ENCODE measurements around the gene ZNF800. TPM values are rescaled to one million over a fixed set of nuclear protein-coding genes. Genes with fewer than 3 reads are reported as not detected.

Gene ZNF800
- total and polyA plus RNA-seq, 4 donors, result 7.7 to 34.8 (median 20.6) TPM

DNA sequence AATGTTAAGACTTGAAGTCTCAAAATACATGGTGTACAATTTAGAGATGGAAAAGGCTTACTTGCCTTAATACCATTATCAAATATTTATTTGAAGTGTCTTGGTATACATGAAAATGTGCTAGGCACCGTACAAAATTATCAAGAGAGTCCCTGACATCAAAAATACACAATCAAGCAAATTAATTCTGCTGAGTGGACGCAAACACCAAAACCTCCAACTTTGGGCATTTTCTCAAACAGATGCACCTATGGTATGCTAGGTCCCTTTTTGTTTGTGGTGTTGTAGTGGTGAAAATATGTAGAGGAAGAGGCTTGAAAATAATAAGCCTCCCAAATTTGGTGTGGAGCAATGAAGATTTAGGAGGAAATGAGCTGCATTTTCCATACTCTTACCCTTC, 24.8 kb downstream of the ZNF800 start:
- WGBS, 2 donors, result 96 to 98% methylated on average over 2 of the region's 2 CpGs
- no peak for TF ChIP-seq CTCF (IDR thresholded peaks at IDR 0.05; ENCODE audit: control extremely low read depth, extremely low read depth)
- Histone ChIP-seq H3K9ac (ENCODE audit: insufficient read depth in 1 of 2, low read length in 2 of 2) (no peak overlapping the region), H3K27me3 (ENCODE audit: control insufficient read depth in 3 of 3, insufficient read depth in 3 of 3, low read length in 2 of 3) (no peaks in the 10 kb centered on the region), H3K27ac (ENCODE audit: low read depth in 1 of 2, low read length in 1 of 2) (no peak overlapping the region), H3K9me3 (ENCODE audit: control insufficient read depth in 4 of 4, insufficient read depth in 3 of 4, low read length in 3 of 4) (no peaks in the 10 kb centered on the region), H3K4me3 (no peak overlapping the region), H3K36me3 (ENCODE audit: control insufficient read depth in 4 of 4, insufficient read depth in 4 of 4, low read length in 4 of 4) (peaks cover 1 to 12% (median 4%) of the 10 kb centered on the region in 4 donors), H3K4me1 (ENCODE audit: control insufficient read depth in 5 of 5, insufficient read depth in 5 of 5, low read length in 5 of 5) (peaks cover 0 to 5% (median 0%) of the 10 kb centered on the region in 5 donors)
- ATAC-seq (ENCODE audit: insufficient read depth, low FRiP score) (no peak), DNase-seq (no peak)

- no peak overlapping the region for H3K27ac ChIP-seq (ENCODE audit: low read depth in 1 of 2, low read length in 1 of 2)
- peaks cover 0 to 5% (median 0%) of the 10 kb centered on the region in 5 donors for H3K4me1 ChIP-seq (ENCODE audit: control insufficient read depth in 5 of 5, insufficient read depth in 5 of 5, low read length in 5 of 5)
- H3K9ac ChIP-seq (ENCODE audit: insufficient read depth in 1 of 2, low read length in 2 of 2), result no peak overlapping the region
- ATAC-seq (ENCODE audit: insufficient read depth, low FRiP score) (no peak), DNase-seq (no peak)
- H3K4me3 ChIP-seq, result no peak overlapping the region
- 95 to 98% methylated on average over 2 of the region's 2 CpGs for WGBS, 2 donors
- no peaks in the 10 kb centered on the region for H3K27me3 ChIP-seq (ENCODE audit: control insufficient read depth in 3 of 3, insufficient read depth in 3 of 3, low read length in 2 of 3)
- TF ChIP-seq CTCF (IDR thresholded peaks at IDR 0.05; ENCODE audit: control extremely low read depth, extremely low read depth), result no peak
- H3K36me3 ChIP-seq (ENCODE audit: control insufficient read depth in 4 of 4, insufficient read depth in 4 of 4, low read length in 4 of 4), result peaks cover 1 to 12% (median 5%) of the 10 kb centered on the region in 4 donors
- H3K9me3 ChIP-seq (ENCODE audit: control insufficient read depth in 4 of 4, insufficient read depth in 3 of 4, low read length in 3 of 4), result no peaks in the 10 kb centered on the region
These were observed 25.8 kb downstream of the ZNF800 start for GRCh38 chr7:127366680-127367079.

GRCh38 chr7:127365957-127366315, 26.6 kb downstream of the ZNF800 start:
- Histone ChIP-seq H3K27me3 (ENCODE audit: control insufficient read depth in 3 of 3, insufficient read depth in 3 of 3, low read length in 2 of 3) (no peaks in the 10 kb centered on the region), H3K27ac (ENCODE audit: low read depth in 1 of 2, low read length in 1 of 2) (no peak overlapping the region), H3K36me3 (ENCODE audit: control insufficient read depth in 4 of 4, insufficient read depth in 4 of 4, low read length in 4 of 4) (peaks cover 3 to 12% (median 4%) of the 10 kb centered on the region in 4 donors), H3K4me1 (ENCODE audit: control insufficient read depth in 5 of 5, insufficient read depth in 5 of 5, low read length in 5 of 5) (peaks cover 0 to 5% (median 0%) of the 10 kb centered on the region in 5 donors), H3K9me3 (ENCODE audit: control insufficient read depth in 4 of 4, insufficient read depth in 3 of 4, low read length in 3 of 4) (no peaks in the 10 kb centered on the region), H3K4me3 (no peak overlapping the region), H3K9ac (ENCODE audit: insufficient read depth in 1 of 2, low read length in 2 of 2) (no peak overlapping the region)
- WGBS, 2 donors, result 95 to 98% methylated on average over 2 of the region's 2 CpGs
- DNase-seq, result no peak
- ATAC-seq (ENCODE audit: insufficient read depth, low FRiP score), result no peak
- no peak for TF ChIP-seq CTCF (IDR thresholded peaks at IDR 0.05; ENCODE audit: control extremely low read depth, extremely low read depth)

Data from lung (tissue), 12 donors.